ENCODE data around the gene CACNB4.
A peak's percentile ranks its signal among the peaks of the same experiment; 100 is the strongest.
"Not testable (repeated sequence)": the region's sequence is repeated elsewhere in the genome, so short reads cannot be mapped to it uniquely, and the experiment has no call there.

Gene CACNB4

DNA sequence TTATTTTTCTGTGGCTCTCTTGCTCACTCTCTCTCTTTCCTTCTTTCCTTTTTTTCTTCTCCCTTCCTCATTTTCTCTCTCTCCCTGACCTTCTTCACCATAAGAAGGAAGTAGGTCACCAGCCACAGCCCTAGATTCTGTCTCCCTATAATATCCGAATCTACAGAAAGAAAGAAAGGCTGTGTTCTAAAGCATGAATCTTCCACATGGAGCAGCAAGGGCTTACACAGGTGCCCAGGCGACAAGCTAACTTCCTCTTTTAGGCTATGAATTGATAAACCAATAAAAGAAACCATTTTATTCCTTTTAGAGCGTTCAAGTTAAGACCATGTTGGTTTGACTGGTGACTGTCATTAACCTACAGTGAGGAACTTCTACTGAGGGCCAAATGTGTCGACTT is 49.3 kb downstream of the CACNB4 start:
- DNase-seq, result no peak

DNA sequence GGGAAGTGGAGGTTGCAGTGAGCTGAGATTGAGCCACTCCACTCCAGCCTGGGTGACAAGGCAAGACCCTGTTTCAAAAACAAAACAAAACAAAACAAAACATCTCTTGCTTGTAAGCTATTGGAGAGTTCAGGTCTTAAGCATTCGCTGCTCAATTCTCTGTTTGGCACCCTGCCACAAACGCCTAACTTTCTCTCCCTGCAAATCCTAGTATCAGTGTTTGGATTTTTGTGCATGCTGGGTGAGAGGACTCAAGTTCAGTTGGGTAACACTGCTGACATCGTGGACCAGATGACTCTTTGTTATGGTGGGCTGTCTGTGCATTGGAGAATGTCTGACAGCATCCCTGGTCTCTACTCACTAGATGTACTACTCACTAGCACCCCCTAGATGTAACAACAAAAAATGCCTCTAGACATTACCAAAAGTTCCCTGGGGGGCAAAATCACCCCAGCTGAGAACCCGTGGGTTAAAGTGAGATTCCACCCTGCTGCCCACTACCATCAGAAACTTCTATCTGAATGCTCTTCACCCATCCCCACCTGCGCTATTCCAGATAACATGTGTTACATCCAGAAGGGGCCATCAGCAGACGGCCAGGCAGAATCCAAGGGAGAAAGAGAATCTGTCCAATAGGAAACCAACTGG is 50.9 kb downstream of the CACNB4 start:
- DNase-seq, result no peak

DNA sequence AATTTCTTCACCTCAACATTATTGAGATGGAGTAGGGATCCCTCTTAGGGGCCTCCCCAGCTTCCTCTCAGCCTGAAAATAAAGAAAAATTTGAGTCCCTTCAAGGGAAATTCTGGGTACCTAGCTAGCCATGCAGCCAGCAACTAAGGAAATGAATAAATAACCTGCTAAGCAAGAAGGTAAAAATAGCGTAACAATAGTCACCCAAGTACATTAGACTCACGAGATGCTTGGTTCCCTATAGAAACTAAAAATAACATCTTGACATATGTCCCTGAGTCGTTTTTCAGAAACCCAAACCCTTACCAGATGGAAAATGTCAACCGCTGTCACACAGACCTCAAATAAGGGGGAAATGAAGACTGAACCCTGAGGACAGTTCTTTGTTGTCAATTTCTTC is 51.9 kb downstream of the CACNB4 start:
- DNase-seq, result no peak

DNA sequence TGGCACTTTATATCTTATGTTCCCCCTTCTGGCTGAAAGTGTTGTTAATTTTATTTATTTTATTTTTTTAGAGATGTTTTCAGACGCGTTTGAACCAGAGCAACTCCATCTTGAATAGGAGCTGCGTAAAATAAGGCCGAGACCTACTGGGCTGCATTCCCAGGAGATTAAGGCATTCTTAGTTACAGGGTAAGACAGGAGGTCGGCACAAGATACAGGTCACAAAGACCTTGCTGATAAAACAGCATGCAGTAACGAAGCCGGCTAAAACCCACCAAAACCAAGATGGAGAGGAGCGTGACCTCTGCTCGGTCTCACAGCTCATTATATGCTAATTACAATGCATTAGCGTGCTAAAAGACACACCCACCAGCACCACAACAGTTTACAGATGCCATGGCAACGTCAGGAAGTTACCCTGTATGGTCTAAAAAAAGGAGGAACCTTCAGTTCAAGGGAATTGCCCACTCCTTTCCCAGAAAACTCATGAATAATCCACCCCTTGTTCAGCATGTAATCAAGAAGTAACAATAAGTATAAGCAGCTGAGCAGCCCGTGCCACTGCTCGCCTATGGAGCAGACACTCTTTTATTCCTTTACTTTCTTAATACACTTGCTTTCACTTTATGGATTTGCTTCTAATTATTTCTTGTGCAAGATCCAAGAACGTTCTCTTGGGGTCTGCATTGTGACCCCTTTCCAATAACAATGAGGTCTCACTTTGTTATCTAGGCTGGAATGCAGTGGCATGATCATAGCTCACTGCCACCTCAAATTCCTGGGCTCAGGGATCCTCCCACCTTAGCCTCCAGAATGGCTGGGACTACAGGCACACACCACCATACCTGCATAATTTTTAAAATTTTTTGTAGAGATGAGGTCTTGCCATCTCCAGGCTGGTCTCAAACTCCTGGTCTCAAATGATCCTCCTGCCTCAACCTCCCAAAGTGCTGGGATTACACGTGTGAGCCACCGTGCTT is 55.9 kb downstream of the CACNB4 start:
- DNase-seq, result no peak

DNA sequence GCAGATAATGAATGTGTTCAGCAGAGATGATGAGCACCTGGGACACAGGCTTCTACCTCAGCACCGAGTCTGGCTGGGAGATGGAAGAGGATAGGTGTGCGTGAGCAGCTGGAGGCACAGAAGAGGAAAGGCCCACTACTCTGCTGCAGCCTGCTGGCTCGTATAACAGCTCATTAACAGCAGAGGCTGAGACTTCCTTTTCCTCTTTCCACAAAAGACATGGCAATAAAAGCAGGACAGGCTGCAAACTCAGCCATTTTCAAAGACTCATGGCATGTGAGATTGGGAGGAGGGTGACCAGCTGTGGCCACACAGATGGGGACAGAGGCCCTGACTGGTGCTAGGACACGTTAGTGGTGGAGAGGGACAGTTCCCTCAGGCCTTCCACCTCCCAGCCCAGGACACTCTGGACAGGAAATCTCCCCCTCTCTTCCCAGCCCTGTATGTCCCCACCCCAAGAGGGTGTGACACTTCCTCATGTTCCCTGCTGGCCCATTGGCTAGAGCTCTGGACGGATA is 60.3 kb downstream of the CACNB4 start:
- no peak for DNase-seq

DNA sequence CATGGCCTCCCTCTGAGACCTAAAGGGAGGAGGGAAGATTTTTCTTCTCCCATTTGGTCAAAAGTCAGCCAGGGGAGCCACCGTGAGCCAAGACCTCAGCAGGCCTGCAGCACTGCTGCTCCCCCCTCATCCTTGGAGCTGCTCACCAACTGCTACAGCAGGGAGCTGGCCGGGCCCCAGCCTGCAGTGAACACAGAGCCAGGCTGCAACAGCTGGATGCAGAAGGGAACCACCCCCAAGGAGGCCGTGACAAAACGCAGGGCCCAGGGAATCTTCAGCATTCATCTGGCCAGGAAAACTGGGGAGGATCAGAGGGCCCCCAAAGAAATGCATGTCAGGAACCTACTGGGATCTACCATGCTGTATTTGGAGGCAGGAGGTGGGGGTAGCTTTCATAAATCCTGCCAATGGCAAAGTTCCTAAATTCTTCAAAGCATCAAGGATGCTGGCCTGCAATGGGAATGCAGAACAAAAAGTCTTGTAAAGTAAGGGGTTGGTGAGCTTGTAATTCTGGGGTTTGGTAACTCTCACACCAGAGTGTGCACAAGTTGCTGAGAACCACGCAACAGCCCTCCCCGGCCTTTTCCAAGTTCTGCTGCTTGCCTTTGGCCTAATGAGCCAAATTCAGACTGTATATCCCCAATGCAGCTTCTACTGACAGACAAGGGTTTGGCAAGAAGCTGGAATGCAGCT is 61.0 kb downstream of the CACNB4 start:
- no peak for DNase-seq

DNA sequence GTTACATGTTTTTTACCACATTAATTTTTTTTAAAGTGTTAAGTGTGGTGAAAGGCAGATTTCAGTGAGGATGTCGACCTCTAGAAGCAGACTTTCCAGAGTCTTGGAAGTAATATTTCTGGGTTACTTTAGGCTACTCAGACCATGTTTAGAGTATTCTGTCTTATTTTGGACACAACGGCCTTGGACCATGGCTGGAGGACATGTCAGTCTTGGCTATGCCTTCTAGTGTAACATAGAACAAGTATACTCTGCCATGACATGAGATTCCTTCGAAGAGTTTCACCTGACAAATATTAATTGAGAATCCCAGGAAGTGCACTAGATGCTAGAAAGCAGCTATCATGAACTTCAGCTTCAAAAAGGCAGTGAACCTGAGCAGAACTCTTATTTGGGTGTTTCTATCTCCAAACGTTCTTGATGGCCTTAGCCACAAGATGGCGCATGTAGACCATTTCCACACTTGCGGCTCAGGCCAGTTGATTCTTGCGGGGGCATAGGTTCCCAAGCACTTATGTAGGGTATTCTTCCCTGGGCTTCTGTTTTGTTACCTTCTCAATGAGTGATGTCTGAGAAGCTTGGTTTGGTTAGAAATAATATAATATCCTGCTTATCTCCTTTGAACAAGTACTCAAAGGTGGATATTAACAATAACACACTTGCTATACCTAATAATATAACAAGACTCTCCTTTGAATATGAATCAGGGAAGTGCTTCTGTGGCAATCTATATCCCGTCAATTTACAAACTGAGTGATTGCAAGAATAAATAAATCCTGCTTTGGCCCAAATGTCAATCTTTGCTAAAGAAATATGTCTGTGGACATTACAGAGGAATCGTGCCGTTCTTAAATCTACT is 62.0 kb downstream of the CACNB4 start:
- peak; percentile 60 for DNase-seq

DNA sequence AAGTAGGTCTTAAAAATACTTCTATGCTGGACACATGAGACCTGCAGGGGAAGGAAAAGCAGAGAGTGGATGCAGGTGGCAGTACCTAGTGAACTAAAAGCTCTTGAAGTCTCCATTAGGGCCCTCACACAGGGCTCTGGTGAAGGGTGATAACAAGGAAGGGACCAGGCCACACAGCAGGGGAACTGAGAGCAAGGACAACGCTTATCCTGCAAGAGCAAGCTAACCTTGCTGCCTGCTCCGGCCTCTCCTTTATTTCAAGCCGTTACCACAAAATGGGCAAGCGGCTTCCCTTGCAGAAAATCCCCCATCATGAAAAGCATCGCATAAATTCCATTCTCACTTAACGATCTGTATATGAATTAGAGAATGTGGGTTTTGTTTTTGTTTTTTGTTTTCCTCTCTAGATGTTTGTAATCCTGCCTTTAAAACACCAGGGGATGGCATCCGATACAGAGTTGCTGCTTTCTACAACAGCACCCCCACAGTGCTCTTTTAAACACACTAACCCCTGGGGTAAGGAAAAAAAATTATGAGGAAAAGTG is 64.5 kb downstream of the CACNB4 start:
- DNase-seq, result no peak

DNA sequence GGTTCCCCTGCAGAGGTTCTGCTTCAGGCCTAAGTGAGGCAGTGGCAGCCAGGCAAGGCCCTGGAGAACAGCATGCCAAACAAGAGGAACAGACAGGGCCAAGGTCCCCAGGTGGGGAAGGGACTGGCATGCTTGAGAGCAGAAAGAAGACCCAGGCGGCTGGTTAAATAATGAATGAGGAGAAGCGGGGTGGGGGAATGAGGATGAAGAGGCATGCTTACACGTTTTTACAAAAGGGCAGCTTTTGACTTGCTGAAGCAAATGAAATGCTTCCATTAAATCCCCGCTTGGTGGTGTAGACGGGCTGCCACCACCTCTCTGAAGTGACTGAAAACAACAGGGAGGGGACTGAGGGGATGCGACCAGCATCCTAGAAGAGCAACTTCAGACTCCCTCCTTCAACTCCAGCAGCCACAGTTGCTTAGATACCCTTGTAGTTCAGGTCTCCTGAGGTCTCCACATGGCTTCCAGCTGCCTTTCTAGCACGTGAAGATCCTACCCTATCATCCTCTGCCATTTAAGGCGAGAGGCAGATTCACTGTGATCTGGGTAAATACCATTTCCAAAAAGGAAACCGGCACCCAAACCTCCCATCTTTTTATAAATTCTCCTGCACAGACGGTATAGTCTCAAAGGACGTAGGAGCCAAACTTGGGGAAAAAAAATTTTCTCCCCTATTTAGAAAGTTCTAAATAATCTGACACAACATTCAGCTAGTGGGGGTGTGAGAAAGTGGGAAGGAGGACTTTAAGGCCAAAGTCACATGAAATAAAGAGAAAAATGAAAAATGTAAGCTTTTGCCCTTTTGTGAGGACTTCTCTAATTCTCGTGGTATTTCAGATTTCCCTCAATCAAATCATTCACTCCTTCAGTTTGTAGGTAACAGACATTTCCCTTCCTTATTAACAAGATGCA is 65.6 kb downstream of the CACNB4 start:
- DNase-seq, result no peak

DNA sequence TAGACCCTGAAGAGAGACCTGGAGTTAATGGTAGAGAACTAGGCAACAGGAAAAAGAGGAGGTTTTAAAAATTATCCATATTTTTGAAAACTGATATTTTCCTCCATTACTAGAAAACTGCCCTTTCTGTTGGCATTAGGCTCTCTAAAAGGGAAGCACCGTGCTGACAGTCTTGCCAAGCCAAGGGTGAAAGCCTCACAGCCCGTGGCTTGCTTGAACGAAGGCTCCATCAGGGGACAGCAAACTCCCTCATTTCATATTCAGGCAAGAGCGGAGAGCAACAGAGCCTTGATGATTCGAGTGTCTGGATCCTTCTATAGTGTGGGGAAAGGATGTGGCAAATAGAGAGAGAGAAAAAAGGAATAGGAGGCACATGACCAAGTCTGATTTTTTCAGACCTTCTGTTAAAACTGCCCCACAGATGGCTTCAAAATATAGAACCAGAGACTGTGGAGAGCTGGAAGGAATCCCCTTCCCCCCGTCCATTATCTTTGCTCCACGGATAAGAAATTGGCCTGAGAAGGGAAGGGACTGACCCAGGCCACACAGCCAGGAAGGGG is 67.0 kb downstream of the CACNB4 start:
- DNase-seq, result no peak

DNA sequence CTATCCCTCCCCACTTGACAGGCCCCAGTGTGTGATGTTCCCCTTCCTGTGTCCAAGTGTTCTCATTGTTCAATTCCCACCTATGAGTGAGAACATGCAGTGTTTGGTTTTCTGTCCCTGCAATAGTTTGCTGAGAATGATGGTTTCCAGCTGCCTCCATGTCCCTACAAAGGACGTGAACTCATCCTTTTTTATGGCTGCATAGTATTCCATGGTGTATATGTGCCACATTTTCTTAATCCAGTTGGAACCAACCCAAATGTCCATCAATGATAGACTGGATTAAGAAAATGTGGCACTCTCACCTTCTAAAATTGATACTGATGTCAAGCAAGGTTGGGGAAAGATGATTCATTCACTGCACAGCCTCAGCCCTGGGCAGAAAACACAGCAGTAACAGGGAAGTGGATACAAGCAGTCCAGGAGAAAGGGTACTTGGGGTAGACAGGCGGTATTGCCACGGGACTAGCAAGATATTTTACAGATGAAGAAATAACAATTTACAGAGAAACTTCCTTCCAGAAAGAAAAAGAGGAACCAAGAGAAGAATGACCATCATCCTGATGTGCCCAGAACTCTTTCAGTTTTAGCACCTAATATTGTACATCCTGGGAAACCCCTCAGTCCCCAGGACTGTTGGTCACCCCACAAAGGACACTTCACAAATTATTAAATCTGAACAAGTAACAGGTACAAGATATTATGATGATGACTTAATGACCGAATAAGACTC is 68.1 kb downstream of the CACNB4 start:
- DNase-seq, result not testable (repeated sequence)

DNA sequence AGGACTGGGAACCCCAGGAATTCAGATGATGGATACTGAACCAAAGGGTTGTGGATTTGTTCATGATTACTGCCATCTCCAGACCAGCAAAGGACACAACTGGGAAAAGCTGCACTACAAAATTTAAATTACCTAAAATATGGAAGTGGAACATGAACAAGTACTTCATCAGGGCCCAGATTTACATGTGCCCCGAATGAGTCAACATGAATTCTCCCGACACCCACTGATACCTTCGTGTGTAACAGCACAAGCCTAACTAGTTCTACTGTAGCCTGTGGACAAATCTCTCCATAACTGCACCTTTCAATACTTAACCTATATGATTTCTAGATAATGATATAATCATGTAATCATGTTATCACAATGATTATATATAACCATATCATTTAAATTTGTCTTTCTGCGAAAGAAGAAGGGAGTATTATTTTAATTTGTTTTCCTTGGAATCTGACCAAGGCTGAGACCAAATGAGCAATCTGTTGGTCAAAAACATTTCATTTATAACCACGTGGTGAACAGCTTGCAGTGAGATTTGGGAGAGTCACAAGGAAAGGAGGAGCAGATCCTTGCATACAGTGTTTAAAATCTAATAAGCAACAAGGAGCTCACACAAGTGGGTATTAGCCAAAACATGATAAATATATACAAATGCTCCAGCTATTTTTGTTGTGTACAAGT is 70.5 kb downstream of the CACNB4 start:
- DNase-seq, result no peak

DNA sequence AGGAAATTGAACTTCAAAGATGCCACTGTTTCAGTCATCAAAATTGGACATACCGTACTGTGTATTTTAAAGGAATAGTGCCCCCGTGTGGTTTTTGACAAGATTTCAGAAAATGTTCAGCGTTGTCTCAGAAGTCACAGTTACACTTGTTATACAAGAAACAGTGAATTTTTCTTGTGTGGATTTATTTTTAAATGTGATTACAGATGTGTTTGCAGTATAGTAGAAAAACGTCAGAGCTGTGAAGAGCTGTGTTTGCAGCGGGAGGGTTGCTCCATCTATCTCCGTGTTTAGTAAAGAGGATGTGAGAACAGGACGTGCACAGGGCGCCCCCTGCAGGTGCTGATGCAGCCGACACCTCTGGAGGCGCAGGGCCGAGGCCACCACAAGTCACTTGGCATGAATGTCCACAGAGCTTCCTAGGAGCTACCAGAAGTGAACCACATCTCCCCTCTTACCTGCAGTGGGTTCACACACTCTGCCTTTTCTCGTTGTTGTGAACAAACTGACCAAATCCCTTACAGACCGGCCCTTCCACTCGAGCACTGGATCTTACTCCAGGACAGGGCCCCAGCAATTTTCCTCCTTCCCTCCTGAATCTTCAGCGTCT is 73.1 kb downstream of the CACNB4 start:
- DNase-seq, result peak; percentile 63

DNA sequence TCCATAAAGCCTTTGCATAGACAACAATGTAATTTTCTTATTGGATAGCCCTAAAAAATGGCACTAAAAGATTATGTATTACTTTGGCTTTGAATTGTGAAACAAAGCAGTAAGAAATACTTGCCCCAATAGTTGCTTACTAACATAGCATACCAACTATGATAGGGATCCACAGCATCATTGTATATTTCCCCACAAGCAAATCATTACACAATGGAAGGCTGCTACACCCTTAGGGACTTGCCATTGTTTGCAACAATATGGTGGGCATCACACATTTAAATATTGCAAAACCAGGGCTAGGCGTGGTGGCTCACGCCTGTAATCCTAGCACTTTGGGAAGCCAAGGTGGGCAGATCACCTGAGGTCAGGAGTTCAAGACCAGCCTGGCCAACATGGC is 74.4 kb downstream of the CACNB4 start:
- no peak for DNase-seq

DNA sequence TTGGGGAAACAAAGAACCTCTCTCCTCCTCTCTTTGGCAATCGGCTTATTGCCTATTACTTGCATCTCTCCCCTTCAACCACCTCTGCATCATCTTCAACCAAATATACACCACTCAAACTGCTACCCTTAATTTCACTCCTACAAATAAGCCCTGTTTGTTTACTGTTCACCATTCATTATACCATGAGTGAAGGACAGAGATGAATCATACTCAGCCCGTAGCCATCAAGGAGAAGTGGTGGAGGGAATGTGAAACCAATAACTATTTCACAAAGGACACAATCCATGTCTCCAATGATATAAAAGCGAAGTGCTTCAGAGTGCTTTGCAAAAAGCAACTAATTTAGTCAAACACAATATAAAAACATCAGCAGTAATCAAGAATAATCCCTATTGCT is 76.8 kb downstream of the CACNB4 start:
- no peak for DNase-seq

DNA sequence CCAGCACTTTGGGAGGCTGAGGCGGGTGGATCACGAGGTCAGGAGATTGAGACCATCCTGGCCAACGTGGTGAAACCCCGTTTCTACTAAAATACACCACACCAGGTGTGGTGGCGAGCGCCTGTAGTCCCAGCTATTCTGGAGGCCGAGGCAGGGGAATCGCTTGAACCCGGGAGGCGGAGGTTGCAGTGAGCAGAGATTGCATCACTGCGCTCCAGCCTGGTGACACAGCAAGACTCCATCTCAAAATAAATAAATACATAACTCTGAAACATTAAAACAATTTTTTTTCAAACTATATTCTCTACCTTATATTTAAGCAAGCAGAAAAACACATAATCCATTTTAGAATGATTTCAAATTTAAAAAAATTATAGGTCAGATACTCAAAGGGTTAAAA is 77.8 kb downstream of the CACNB4 start:
- not testable (repeated sequence) for DNase-seq

DNA sequence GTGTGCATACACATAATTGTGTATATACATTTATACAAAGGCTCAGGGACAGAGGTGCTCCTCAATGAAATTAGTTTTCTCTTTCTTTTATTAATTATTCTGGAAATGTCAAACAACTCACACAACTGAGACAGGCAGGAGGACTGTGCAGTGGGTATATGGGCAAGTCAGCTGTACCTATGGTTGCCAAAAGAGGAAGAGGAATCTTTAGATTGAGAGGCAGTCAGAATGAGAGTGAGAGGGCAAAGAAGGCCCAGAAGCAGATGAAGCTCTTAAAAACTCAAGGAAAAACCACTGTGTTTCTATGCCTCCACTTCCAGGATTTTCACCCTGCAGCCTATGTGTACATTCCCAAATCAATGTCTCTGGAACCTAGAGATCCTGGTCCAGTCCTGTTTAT is 79.1 kb downstream of the CACNB4 start:
- DNase-seq, result no peak

DNA sequence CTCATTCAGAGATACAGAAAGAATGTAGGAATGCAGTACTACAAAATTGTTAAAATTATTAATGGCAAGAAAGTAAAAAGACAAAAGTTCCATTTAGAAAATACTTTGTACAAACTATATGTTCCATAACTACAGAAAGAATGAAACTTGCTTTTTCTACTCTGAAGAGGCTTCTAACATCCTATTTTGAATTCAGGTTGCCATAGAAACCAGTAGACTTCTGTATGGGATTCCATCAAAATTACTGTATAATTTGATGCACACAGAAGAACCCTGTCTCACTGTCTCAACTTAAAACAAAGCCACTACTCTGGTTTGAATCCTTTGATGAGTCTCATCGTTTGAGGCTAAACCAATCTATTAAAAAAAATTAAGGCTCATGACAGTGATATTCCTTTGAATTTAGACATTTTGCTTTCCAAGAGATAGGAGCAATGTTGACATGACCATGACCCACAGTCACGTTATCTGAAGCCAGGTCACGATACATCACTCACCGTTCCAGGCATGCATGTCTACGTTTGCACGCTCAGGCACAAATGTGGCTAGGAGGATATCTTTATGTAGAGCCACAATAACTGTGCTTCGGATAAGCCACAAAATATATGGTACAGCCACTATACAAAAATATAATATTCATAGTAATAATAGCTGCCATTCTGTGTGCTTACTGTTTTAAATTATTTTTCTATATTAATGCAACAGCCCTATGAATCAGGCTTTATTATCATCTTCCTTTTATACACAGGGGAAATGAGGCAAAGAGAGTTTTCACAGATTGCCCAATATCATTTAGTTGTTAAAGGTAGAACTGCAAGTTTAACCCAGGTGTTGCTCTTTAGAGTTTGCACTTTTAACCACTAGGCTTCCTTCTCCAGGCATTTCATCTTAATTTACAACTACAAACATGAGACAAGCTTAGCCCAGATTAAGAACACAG is 82.4 kb downstream of the CACNB4 start:
- no peak for DNase-seq
